HCT116 (cell line): ENCODE measurements around the gene TMEM132D. TPM values are rescaled to one million over a fixed set of nuclear protein-coding genes. Genes with fewer than 3 reads are reported as not detected.

ENCODE experiments used
- ATAC-seq: fragments of 200-7000 bp; cut with Tn5 transposase; 2 replicates; pipeline ENCODE4 v1.9.1; 2020; ENCODE audit warnings: mild to moderate bottlenecking, moderate library complexity
- BruUV-seq: library from RNA; stranded (reverse); fragments of 400-500 nt; replicated peaks from 2 replicates; lab custom pipeline; 2021; lab: Mats Ljungman, UMichigan
- CTCF ChIA-PET: fragments of 300-600 bp; sonication (Branson Sonifier 250); formaldehyde crosslinking; loops from one replicate; lab custom pipeline; 2021; ENCODE audit warnings: antibody characterized with exemption; lab: Charles Lee
- POLR2A ChIA-PET: fragments of 300-600, 350-600 bp; sonication (Branson Sonifier 250); formaldehyde crosslinking; loops from one replicate; lab custom pipeline; 2021; ENCODE audit warnings: antibody characterized with exemption; lab: Charles Lee
- RAD21 ChIA-PET, 2 experiments: fragments of 300-600 bp; sonication (Branson Sonifier 250); formaldehyde crosslinking; loops; one replicate each; lab custom pipeline; 2023; ENCODE audit warnings: low total read pairs in 2 of 2; ENCODE audit not compliant: uncharacterized antibody in 2 of 2, unreplicated experiment in 2 of 2, low non-redundant PET in 1 of 2; lab: Charles Lee
- DNase-seq: peaks from one replicate; pipeline ENCODE4 v3.0.0-alpha.2; 2010; ENCODE audit warnings: low read depth, low spot score
- H2AFZ ChIP-seq: fragments of 200-600 bp; shearing (Covaris generic), sonication (generic); 2 replicates; pipeline ENCODE4 v1.6.1; 2017; ENCODE audit warnings: low read depth, mixed run types, mixed read lengths, antibody characterized with exemption, low read length; ENCODE audit not compliant: poor library complexity, severe bottlenecking
- H3K27ac ChIP-seq: 2 replicates; pipeline ENCODE4 v1.5.1; 2012; ENCODE audit warnings: low read depth, low read length
- H3K27me3 ChIP-seq: fragments of 200-600 bp; sonication (generic); 2 replicates; pipeline ENCODE4 v1.6.1; 2016; ENCODE audit warnings: mixed run types, low read length, mixed read lengths; ENCODE audit not compliant: insufficient read depth
- H3K36me3 ChIP-seq, 2 experiments: fragments of 200-500 bp in 1 of 2; fragments of 200-600 bp in 1 of 2; sonication (Bioruptor generic) in 1 of 2; sonication (generic) in 1 of 2; 2 replicates each; pipeline versions ENCODE4 v1.5.1 to v1.6.1; 2014 to 2016; ENCODE audit warnings: low read length in 2 of 2, inconsistent platforms in 1 of 2, mixed read lengths in 1 of 2, mixed run types in 1 of 2; ENCODE audit not compliant: insufficient read depth in 2 of 2, control insufficient read depth in 1 of 2
- H3K4me1 ChIP-seq, 2 experiments: fragments of 200-600 bp in 1 of 2; sonication (generic) in 1 of 2; 2 replicates each; pipeline versions ENCODE4 v1.5.1 to v1.6.1; 2012 to 2017; ENCODE audit warnings: low read length in 2 of 2, inconsistent platforms in 1 of 2, mild to moderate bottlenecking in 1 of 2, mixed read lengths in 1 of 2, mixed run types in 1 of 2, moderate library complexity in 1 of 2; ENCODE audit not compliant: insufficient read depth in 2 of 2, control insufficient read depth in 1 of 2
- H3K4me2 ChIP-seq: fragments of 200-600 bp; sonication (generic); 2 replicates; pipeline ENCODE4 v1.6.1; 2017; ENCODE audit warnings: mixed run types, low read length, mixed read lengths
- H3K4me3 ChIP-seq, 2 experiments: fragments of 200-600 bp in 1 of 2; sonication (generic) in 1 of 2; replicated peaks in 1 of 2; 2 replicates each; pipeline ENCODE4 v1.5.1; 2011 to 2016; ENCODE audit warnings: low read length in 2 of 2, control low read depth in 1 of 2, low read depth in 1 of 2, mild to moderate bottlenecking in 1 of 2, mixed read lengths in 1 of 2, mixed run types in 1 of 2
- H3K79me2 ChIP-seq: fragments of 200-600 bp; sonication (generic); 2 replicates; pipeline ENCODE4 v1.6.1; 2017; ENCODE audit warnings: mild to moderate bottlenecking, mixed run types, low read length, moderate library complexity, mixed read lengths; ENCODE audit not compliant: insufficient read depth
- H3K9ac ChIP-seq: fragments of 200-600 bp; sonication (generic); 2 replicates; pipeline ENCODE4 v1.6.1; 2016; ENCODE audit warnings: low read length, mixed read lengths
- H3K9me2 ChIP-seq: fragments of 200-600 bp; sonication (generic), shearing (Covaris generic); 2 replicates; pipeline ENCODE4 v1.6.1; 2017; ENCODE audit warnings: mixed run types, mild to moderate bottlenecking, moderate library complexity; ENCODE audit not compliant: insufficient read depth
- H3K9me3 ChIP-seq, 2 experiments: fragments of 200-500 bp in 1 of 2; fragments of 200-600 bp in 1 of 2; sonication (Bioruptor generic) in 1 of 2; sonication (generic) in 1 of 2; 2 replicates each; pipeline ENCODE4 v1.6.1; 2014 to 2017; ENCODE audit warnings: low read length in 2 of 2, mixed read lengths in 2 of 2, inconsistent platforms in 1 of 2, low read depth in 1 of 2, mild to moderate bottlenecking in 1 of 2, mixed run types in 1 of 2, moderate library complexity in 1 of 2; ENCODE audit not compliant: control insufficient read depth in 1 of 2, insufficient read depth in 1 of 2
- H4K20me1 ChIP-seq: fragments of 200-600 bp; sonication (generic), shearing (Covaris generic); 2 replicates; pipeline ENCODE4 v1.6.1; 2017; ENCODE audit warnings: mixed run types, mild to moderate bottlenecking, moderate library complexity; ENCODE audit not compliant: insufficient read depth
- EGR1 ChIP-seq: IDR thresholded peaks from 2 replicates; pipeline ENCODE4 v1.6.1; 2012; ENCODE audit warnings: low read depth
- EZH2phosphoT487 ChIP-seq: fragments of 200-600 bp; IDR thresholded peaks from 2 replicates; pipeline ENCODE4 v1.6.1; 2018; ENCODE audit warnings: antibody characterized with exemption, borderline replicate concordance
- FOSL1 ChIP-seq: IDR thresholded peaks from 2 replicates; pipeline ENCODE4 v1.6.1; 2012; ENCODE audit warnings: low read depth
- JUND ChIP-seq: IDR thresholded peaks from 2 replicates; pipeline ENCODE4 v1.6.1; 2012
- MAX ChIP-seq: IDR thresholded peaks from 2 replicates; pipeline ENCODE4 v1.6.1; 2012
- POLR2AphosphoS5 ChIP-seq: IDR thresholded peaks from 2 replicates; pipeline ENCODE4 v1.6.1; 2011; ENCODE audit warnings: mild to moderate bottlenecking, low read depth, low read length, moderate library complexity
- REST ChIP-seq: IDR thresholded peaks from 2 replicates; pipeline ENCODE4 v1.6.1; 2012; ENCODE audit warnings: low read depth
- SIN3A ChIP-seq: IDR thresholded peaks from 2 replicates; pipeline ENCODE4 v1.6.1; 2012; ENCODE audit warnings: low read depth
- SRF ChIP-seq: IDR thresholded peaks from 2 replicates; pipeline ENCODE4 v1.6.1; 2012; ENCODE audit warnings: low read depth
- TCF7L2 ChIP-seq: IDR thresholded peaks from 2 replicates; pipeline ENCODE4 v1.7.0; 2011; ENCODE audit warnings: borderline replicate concordance, inconsistent platforms; ENCODE audit not compliant: insufficient read depth, insufficient read length; ENCODE audit errors: extremely low read depth
- YY1 ChIP-seq: IDR thresholded peaks from 2 replicates; pipeline ENCODE4 v1.6.1; 2011; ENCODE audit warnings: low read length, low read depth, moderate library complexity, mild to moderate bottlenecking; ENCODE audit not compliant: insufficient replicate concordance; ENCODE audit errors: extremely low read depth
- ZFX ChIP-seq: fragments of 450-650 bp; IDR thresholded peaks from 2 replicates; pipeline ENCODE4 v1.6.1; 2017
- intact Hi-C: fragments of 100-400 bp; cut with micrococcal nuclease; formaldehyde crosslinking; loops from 2 replicates; pipeline ENCODE4 v1.10.0; 2022
- total RNA-seq: library from RNA; stranded (reverse); gene quantifications from one replicate; pipeline ENCODE4 v1.2.1, GENCODE V29; 2021; ENCODE audit not compliant: unreplicated experiment
- TF ChIP-seq, protein P1 (sequence below): IDR thresholded peaks from 2 replicates; pipeline ENCODE4 v1.6.1; 2012

The TMEM132D gene
- total RNA-seq, 1 experiment from 2014 or later, result not detected

DNA sequence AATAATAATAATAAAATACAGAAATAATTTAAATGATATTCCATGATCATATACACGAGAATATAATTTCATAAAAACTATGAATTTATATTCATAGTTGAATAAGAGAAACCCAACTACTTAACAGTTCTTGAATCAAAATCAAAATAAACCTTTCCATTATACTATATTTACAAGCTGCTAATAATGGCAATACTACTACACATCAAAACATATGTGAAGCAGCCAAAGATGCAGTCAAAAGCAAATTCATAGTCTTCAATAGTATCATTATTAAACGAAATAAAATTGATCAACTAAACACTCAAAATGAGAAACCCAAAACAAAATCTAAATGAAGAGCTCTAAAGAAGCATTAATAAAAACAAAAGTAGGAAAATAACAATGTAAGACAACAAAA, 197.1 kb downstream of the TMEM132D start:
- Histone ChIP-seq H3K79me2 (no peaks in the 10 kb centered on the region), H2AFZ (no peak overlapping the region), H4K20me1 (no peaks in the 10 kb centered on the region)
- POLR2A ChIA-PET, result interaction anchor here (0.6 kb wide), 1 partner anchor 42 kb away, joined by 5 read pairs; no protein-coding TSS in a partner anchor
- no peak for TF ChIP-seq REST
- TF ChIP-seq MAX, result no peak
- TF ChIP-seq EZH2phosphoT487, result no peak
- TF ChIP-seq YY1, result no peak
- no peak for TF ChIP-seq TCF7L2
- TF ChIP-seq SRF, result no peak
- no peak for TF ChIP-seq POLR2AphosphoS5
- no peak for TF ChIP-seq FOSL1
- TF ChIP-seq, protein P1, sequence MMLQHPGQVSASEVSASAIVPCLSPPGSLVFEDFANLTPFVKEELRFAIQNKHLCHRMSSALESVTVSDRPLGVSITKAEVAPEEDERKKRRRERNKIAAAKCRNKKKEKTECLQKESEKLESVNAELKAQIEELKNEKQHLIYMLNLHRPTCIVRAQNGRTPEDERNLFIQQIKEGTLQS, result no peak
- TF ChIP-seq JUND, result no peak
- TF ChIP-seq ZFX, result no peak
- TF ChIP-seq EGR1, result no peak
- no peak for TF ChIP-seq SIN3A
- TF ChIP-seq, all 23 proteins: peak for 0
- H3K4me2 ChIP-seq, result no peak overlapping the region
- H3K4me1 ChIP-seq, result no peaks in the 10 kb centered on the region
- no peak overlapping the region for H3K27ac ChIP-seq
- ATAC-seq (no peak), DNase-seq (no peak)
- no TSS peak for BruUV-seq
- ChIA-PET CTCF (no interaction called here), RAD21 (no interaction called here)
- H3K4me3 ChIP-seq, result no peak overlapping the region
- intact Hi-C loops, result no loop called here
- H3K27me3 ChIP-seq, result no peaks in the 10 kb centered on the region
- H3K9me3 ChIP-seq, result peaks cover under 1 to 23% of the 10 kb centered on the region in 2 experiments
- no peaks in the 10 kb centered on the region for H3K36me3 ChIP-seq
- H3K9me2 ChIP-seq, result no peaks in the 10 kb centered on the region
- H3K9ac ChIP-seq, result no peak overlapping the region
